GM10847 (cell line): ENCODE measurements around the gene STK38L.
A peak's percentile ranks its signal among the peaks of the same experiment; 100 is the strongest.

Experiments used
- POLR2A ChIP-seq: IDR thresholded peaks from 2 replicates; pipeline ENCODE4 v1.6.1; 2011; ENCODE audit not compliant: insufficient read length; ENCODE audit errors: extremely low read depth

STK38L gene

DNA sequence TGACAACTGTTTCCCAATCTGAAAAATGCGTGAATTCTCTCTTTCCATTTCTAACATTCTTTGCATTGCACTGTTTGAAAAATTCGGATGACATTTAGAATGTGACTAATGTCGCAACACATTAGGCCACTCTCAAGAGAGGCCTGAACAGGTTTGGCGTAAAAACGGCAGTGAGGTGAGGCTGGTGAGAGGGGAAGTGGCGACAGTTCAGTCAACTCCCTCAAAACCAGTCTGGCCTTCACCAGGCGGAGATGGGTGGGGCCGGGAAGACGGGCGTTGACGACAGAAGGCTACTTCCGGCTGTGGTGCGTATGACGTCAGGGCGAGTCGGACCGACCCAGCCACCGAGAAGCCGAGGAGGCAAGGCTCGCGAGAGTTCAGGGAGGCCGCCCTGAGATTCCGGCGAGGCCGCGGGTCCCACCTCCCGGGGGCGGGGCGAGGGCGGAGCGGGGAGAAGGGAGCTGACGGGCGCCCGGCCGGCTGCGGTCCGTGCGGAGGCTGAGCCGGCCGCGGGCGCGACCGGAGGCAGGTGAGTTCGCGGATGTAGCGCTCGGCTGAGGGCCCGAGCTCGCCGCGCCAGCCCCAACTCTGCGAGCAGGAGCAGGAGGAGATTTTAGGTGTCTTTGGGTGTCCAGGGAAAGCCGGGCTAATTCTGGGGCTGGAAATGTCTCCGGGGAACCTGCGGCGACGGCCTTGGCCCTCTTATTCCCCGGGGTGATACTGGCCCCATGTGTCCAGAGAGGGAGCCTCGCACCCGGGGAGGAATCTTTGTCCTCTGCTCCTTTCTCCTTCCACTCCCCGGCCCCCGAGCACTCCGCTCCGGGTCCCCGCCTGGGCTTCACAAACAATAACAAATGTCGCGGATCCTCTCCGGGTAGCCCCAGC lies at the start of gene STK38L:
STK38L (plus strand) TSS at position 483 of the 885 bp plus-strand sequence. CDS start 53,435 bp downstream, outside the sequence.
- TF ChIP-seq POLR2A, result peak; percentile 97

DNA sequence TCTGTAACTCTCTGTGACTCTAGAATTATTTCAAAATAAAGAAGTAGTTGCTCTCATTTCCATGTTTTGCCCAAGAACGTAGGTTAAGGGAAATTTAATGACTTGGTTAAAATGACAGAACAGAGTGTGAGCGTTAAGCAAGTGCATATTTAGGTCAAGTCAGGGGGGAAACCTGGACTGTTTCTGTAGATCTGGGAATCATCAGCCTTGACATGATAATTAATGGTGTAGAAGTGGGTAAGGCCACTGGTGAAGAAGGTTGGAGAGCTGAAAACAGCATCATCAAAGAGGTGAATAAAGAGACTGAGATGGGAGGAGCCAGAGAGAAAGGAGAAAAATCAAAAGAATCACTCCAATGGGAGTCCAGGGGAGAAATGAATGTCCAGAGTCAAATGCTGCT lies 49.4 kb upstream of the STK38L start:
- TF ChIP-seq POLR2A, result no peak

DNA sequence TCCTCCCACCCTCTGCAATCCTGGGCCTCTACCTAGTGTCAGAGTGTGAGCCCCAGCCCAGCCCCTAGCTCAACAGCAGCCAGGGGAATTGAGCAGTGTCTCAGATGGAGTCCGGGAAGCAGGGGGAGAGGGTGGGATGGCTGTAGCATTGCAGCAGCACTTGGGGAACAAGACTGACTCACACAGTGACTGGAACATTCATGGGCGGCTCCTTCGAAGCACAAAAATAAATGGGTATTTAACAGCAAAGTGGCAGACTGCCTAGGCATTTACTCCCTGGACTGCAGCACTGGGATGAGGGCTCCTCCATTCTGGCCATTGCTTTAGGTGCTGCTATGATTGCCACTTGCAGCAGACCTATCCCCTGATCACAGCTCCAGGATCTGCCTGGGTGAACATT lies 46.0 kb upstream of the STK38L start:
- no peak for TF ChIP-seq POLR2A

DNA sequence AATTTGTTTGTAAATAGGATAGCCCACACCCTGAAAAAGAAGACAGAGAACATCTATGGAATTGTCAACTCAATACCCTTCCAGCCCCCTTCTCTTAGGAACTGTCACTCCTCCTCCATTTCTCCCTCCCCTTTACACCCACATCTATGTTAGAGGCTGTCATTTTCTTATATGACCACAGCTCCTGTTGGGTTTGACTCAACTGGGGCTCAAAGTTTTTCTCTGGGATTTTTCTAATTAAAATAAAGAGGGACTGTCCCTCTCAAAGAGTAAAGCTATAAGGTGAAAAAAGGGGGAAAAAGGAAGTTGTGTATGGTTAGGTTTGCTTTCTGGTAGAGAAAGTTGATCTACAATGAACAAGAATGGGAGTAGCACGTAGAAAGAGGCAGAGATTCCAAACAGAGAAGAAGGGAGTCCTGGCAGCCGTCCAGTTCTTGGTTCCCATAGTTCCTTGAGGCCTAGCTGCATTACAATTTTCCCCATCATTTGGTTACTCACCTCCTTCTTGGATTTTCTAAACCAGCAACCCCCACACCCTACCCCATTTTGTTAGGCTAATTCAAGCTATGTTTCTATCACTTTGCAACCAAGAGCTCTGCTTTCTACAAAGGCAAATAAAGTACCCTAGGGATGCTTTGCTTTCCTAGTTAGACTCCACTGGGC lies 44.3 kb upstream of the STK38L start:
- TF ChIP-seq POLR2A, result no peak

DNA sequence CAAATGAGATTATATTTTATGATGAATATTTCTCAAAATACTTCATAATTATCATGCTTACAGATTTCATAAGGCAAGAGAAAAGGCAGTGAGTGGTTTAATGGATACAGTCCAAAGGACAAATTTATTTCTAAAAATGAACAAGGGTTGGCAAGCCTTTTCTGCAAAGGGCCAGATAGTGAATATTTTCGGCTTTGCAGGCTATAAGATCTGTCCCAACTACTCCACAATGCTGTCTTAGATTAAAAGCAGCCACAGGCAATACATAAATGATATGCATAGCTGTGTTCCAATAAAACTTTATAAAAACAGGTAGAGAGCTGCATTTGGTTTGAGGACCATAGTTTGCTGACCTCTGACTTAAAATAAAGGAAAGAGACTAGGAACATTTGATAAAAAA lies 42.9 kb upstream of the STK38L start:
- TF ChIP-seq POLR2A, result no peak

DNA sequence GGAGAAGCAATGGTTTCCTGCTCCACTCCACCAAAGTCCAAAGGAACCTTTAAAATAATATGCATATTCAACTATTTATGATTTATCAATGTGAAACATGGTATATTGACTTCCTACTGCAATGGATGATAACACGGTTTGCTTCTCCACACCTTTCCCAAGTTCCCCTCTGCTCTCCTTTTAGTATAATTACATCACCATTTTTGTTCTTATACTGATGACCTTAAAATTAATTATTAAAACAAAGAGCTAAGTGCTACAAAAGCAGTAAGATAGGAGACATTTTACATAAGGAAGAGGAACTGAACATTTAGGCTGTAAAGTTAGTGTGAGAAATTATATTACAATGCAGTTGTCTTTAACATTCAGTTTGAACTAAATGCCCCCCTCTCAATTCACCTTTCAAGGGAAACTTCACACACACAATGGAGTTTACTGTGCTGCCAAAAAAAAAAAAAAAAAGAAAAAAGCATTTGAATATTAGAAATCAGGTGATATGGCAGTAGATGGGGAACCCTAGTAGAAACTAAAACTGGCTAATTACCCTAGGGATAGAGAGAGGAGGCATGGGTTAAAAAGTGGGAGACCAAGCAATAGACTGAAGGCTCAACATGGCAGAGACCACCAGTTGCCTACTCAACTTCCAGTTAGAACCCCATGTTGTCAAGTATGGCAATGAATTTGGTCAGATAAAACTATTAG lies 37.1 kb upstream of the STK38L start:
- no peak for TF ChIP-seq POLR2A

DNA sequence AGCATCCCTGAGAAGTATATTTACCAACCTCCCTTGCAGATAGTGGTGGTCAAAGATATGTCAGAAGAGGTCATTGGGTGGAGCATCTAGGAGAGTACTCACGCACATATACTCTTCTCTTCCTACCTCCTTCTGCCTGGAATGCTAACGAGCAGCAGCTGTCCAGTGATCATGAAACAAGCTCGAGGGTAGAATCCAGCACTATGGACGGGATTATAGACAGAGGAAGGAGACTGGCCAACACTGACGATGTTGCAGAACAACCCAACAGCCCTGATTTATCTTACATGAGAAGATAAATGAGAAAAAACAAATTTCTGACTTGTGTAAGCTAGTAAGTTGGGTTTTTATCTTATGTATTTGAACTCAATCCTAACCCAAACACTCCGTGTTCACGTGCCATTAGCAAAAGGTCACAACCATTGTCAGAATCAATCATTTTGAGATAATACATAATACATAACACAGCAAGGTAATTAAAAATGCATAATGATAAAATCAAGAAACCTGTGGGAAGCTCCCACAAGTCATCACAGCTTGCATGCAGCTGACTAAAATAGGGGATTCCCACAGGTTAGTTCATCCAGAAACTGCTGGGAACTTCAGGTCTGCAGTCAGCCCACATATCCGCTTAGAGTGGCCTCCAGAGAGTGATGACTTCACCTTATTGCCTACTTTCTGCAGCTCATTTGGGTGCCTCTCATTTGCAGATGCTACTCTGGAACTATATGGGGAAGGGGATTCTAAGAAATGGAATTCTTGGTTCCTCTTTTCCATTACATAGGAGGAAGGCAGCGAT lies 36.3 kb upstream of the STK38L start:
- TF ChIP-seq POLR2A, result no peak

DNA sequence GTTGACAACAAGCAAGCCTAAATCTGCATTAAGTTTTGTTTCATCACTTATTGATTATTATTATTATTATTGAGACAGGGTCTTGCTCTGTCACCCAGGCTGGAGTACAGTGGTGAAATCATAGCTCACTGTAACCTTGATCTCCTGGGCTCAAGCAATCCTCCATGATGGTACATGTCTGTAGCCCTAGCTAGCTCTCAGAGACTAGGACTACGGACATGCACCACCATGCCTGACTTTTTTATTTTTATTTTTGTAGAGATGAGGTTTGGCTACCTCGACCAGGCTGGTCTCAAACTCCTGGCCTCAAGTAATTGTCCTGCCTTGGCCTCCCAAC lies 35.7 kb upstream of the STK38L start:
- TF ChIP-seq POLR2A, result no peak

DNA sequence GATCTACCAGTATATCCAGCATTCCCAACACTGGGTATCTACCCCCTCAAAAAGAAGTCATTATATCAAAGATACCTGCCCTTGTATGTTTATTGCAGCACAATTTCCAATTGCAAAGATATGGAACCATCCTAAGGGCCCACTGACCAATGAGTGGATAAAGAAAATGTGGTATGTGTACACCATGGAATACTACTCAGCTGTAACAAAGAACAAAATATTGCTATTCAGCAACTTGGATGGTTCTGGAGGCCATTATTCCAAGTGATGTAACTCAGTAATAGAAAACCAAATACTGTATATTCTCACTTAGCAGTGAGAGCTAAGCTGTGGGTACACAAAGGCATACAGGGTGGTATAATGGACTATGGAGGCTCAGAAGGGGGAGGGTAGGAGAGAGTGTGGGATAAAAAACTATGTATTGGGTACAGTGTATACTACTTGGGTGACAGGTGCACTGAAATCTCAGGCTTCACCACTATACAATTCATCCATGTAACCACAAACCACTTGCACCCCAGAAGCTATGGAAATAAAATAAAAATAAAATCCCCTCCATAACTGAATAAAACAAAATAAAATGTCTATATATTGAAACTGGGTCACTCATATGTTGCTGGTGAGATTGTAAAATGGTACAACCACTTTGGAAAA lies 34.7 kb upstream of the STK38L start:
- TF ChIP-seq POLR2A, result no peak

DNA sequence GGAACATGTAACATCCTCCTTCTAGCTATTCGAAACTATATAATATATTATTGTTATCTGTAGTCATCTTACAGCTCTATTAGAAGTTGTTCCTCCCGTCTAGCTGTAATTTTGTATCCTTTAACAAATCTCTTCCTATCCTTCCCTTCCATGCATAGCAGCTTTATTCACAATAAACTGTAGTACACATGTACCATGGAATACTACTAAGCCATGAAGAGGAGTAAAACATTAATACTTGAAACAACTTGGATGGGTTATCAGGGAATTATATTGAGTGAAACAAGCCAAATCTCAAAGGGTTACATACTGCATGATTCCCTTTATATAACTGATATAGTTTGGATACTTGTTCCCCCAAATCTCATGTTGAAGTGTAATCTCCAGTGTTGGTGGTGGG lies 33.9 kb upstream of the STK38L start:
- no peak for TF ChIP-seq POLR2A

DNA sequence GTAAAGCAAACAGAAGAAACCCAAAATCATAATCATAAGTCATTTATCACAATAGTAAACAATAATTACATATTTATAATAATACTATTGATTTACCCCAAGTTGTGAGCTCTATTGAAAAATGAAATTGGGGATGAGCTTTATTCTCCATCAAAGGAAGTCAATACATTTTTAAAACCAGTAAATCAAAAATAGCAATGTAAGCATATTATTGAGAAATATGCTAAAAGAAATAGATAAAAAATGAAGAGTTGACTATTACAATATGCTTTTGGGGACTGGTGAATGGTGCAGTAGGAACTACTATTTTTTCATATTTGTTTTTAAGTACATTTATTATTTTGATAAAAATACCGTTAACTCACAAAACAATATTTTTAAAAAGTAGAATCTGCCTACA lies 31.2 kb upstream of the STK38L start:
- no peak for TF ChIP-seq POLR2A

DNA sequence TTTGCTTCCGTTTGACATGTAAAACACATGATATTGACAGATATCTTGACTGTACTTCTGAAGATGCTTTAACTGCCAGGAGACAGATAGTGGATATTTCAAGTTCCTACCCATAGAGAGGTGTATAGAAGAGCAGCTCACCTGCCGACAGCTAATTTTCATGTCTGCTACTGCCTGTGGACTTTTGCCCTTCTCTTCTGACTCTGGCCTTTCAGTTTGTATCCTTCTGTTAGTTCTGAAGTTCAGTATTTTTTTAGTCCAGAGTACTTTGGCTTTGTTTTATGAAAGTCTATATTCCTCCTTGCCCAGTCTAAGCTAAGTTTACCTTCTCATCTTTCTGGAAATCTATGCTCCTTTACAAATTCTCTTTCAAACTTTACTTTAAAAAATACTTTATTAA lies 30.8 kb upstream of the STK38L start:
- no peak for TF ChIP-seq POLR2A

DNA sequence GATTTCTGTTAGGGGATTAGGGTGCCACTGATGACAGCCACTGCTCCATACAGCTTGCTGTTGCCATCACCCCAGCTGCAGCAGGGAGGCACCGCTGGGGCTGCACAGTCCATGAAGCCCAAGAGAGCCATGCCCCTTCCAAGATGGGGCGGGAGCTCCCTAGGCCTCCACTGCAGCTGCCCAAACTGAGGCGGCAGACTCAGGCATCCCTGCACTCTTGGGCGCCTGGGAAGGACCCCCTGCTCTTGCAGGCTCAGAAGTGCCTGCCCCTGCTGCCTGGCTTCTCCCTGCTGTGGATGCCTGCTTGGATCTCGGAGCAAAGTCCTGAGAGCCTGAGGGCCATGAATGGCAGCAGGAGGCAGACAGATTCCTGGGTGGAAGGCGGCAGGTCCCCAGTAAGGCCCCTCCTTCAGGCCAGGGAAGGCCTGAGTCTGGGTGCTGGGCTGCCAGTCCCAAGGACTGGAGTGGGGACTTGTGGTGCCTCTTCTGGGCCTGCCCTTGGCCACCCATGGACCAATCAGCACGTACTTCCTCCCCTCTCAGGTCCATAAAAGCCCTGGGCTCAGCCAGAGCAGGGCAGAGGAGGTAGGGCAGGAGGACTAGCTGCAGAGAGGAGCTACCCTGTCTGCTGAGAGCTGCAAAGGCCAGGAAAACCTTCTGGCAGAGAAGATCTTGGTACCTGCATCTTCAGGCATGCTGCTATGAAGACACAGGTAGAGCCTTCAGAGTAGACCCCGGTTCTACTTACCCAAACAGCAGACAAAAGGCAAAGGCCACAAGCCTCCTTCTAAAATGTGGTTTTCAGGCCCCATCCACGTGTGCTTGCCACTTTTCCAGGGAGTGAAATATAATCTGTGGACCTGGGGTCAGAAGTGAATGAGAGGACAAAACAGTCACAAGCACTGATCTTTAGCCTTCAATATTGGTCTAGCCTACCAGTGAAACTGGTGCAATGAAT lies 30.0 kb upstream of the STK38L start:
- TF ChIP-seq POLR2A, result no peak

DNA sequence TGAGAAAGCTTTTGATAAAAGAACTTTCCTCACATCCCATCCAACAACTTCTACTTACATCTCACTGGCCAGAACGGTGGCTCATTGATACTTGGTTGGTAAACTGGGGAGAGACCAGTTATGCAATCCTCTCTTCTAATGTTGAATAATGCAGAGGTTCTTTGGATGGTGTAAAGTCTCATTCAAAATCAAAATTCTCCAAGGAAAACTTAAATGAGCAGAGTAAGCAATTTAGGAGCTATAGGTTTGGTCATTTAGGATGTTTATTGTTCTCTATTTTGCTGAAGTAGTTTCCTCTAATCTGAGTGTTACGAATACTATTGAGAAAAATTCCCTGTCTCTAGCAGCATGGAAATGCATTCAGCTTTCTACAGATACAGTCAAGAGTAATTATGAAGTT lies 26.5 kb upstream of the STK38L start:
- TF ChIP-seq POLR2A, result no peak

DNA sequence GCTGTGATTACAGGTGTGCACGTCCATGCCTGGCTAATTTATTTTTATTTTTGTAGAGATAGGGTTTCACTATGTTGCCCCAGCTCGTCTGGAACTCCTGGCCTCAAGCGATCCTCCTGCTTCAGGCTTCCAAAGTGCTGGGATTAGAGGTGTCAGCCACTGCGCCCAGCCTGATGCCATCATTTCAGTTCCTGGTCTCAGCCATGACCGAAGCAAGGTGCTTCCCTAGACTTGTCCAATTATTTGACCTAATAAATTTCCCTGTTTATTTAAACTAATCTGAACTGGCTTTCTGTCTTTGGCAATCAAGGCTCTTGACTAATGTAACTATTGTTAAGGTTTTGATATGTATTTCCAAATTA lies 24.4 kb upstream of the STK38L start:
- no peak for TF ChIP-seq POLR2A
